CD14-positive monocyte (primary cell): ENCODE measurements around the gene RBMS3. TPM values are rescaled to one million over a fixed set of nuclear protein-coding genes. Genes with fewer than 3 reads are reported as not detected.

Experiments
- DNase-seq, 3 donors: peaks; one replicate each; pipeline ENCODE4 v3.0.0-alpha.2; 2011 to 2022
- H2AFZ ChIP-seq: 2 replicates; pipeline ENCODE4 v1.6.0; 2012; ENCODE audit warnings: mild to moderate bottlenecking, low read depth, low read length, inconsistent platforms; ENCODE audit not compliant: insufficient read depth, poor library complexity, severe bottlenecking
- H3K27ac ChIP-seq, 2 donors: 1 replicate in 1 of 2; 2 replicates in 1 of 2; pipeline ENCODE4 v1.5.1; 2012 to 2013; ENCODE audit warnings: low read length in 2 of 2, control low read depth in 1 of 2, inconsistent platforms in 1 of 2, low read depth in 1 of 2, mild to moderate bottlenecking in 1 of 2
- H3K27me3 ChIP-seq, 2 donors: one replicate each; pipeline versions ENCODE4 v1.6.0 to v1.6.1; 2011 to 2013; ENCODE audit warnings: low read length in 2 of 2; ENCODE audit not compliant: control insufficient read depth in 2 of 2, insufficient read depth in 2 of 2
- H3K36me3 ChIP-seq, 2 donors: replicated peaks in 1 of 2; 1 replicate in 1 of 2; 2 replicates in 1 of 2; pipeline versions ENCODE4 v1.5.1 to v1.6.1; 2012 to 2013; ENCODE audit warnings: low read length in 2 of 2, control low read depth in 1 of 2, inconsistent platforms in 1 of 2, mild to moderate bottlenecking in 1 of 2; ENCODE audit not compliant: insufficient read depth in 2 of 2, control insufficient read depth in 1 of 2
- H3K4me1 ChIP-seq, 2 donors: 1 replicate in 1 of 2; 2 replicates in 1 of 2; pipeline versions ENCODE4 v1.5.1 to v1.6.1; 2012 to 2013; ENCODE audit warnings: low read length in 2 of 2, control low read depth in 1 of 2, inconsistent platforms in 1 of 2, mild to moderate bottlenecking in 1 of 2, moderate library complexity in 1 of 2; ENCODE audit not compliant: insufficient read depth in 2 of 2, control insufficient read depth in 1 of 2
- H3K4me2 ChIP-seq: replicated peaks from 2 replicates; pipeline ENCODE3; 2012; ENCODE audit warnings: low read length, moderate library complexity, mild to moderate bottlenecking; ENCODE audit not compliant: poor library complexity, severe bottlenecking; ENCODE audit errors: extremely low read depth
- H3K4me3 ChIP-seq, 3 experiments: fragments of 200-600 bp in 1 of 3; sonication (generic) in 1 of 3; replicated peaks in 1 of 3; 1 replicate in 2 of 3; 2 replicates in 1 of 3; pipeline ENCODE4 v1.5.1; 2011 to 2013; ENCODE audit warnings: low read length in 3 of 3, mild to moderate bottlenecking in 3 of 3, control low read depth in 2 of 3, low read depth in 2 of 3, inconsistent platforms in 1 of 3, moderate library complexity in 1 of 3
- H3K79me2 ChIP-seq: 2 replicates; pipeline ENCODE4 v1.6.0; 2012; ENCODE audit warnings: mild to moderate bottlenecking, control low read depth, inconsistent platforms, low read length, moderate library complexity; ENCODE audit not compliant: insufficient read depth
- H3K9ac ChIP-seq: 2 replicates; pipeline ENCODE4 v1.6.0; 2017; ENCODE audit warnings: low read length, mild to moderate bottlenecking; ENCODE audit not compliant: insufficient read depth, poor library complexity, severe bottlenecking
- H3K9me3 ChIP-seq, 2 donors: replicated peaks in 1 of 2; 1 replicate in 1 of 2; 2 replicates in 1 of 2; pipeline versions ENCODE4 v1.5.1 to v1.6.1; 2012 to 2013; ENCODE audit warnings: low read length in 2 of 2, control low read depth in 1 of 2; ENCODE audit not compliant: control insufficient read depth in 1 of 2, insufficient read depth in 1 of 2
- H4K20me1 ChIP-seq: 2 replicates; pipeline ENCODE4 v1.6.0; 2012; ENCODE audit warnings: mild to moderate bottlenecking, low read length, control low read depth, moderate library complexity; ENCODE audit not compliant: insufficient read depth
- H3K27ac Mint-ChIP-seq, 7 donors: one replicate each; pipeline ENCODE4 v1.8.0; 2020; ENCODE audit warnings: mild to moderate bottlenecking in 7 of 7, mixed read lengths in 7 of 7, moderate library complexity in 6 of 7, inconsistent platforms in 2 of 7
- H3K27me3 Mint-ChIP-seq, 3 donors: one replicate each; pipeline ENCODE4 v1.8.0; 2021 to 2022; ENCODE audit warnings: low read depth in 3 of 3, mild to moderate bottlenecking in 3 of 3, mixed read lengths in 3 of 3, moderate library complexity in 3 of 3, inconsistent platforms in 1 of 3
- H3K36me3 Mint-ChIP-seq, 2 donors: one replicate each; pipeline ENCODE4 v1.8.0; 2020; ENCODE audit warnings: mixed read lengths in 2 of 2, inconsistent platforms in 1 of 2, mild to moderate bottlenecking in 1 of 2
- H3K4me1 Mint-ChIP-seq: one replicate; pipeline ENCODE4 v1.8.0; 2020; ENCODE audit warnings: mild to moderate bottlenecking, mixed read lengths
- H3K4me3 Mint-ChIP-seq, 2 donors: one replicate each; pipeline ENCODE4 v1.8.0; 2020; ENCODE audit warnings: mild to moderate bottlenecking in 2 of 2, mixed read lengths in 2 of 2, moderate library complexity in 1 of 2
- H3K9me3 Mint-ChIP-seq, 7 donors: one replicate each; pipeline ENCODE4 v1.8.0; 2020 to 2022; ENCODE audit warnings: mixed read lengths in 7 of 7, mild to moderate bottlenecking in 6 of 7, moderate library complexity in 6 of 7, inconsistent platforms in 2 of 7
- CTCF ChIP-seq: fragments of 200-600 bp; IDR thresholded peaks from one replicate; pipeline ENCODE4 v1.8.0; 2022; ENCODE audit warnings: antibody characterized with exemption, mild to moderate bottlenecking
- WGBS: methylation state at CpG from one replicate; pipeline ENCODE4 v1.1.5; 2013; ENCODE audit warnings: missing lambda C conversion rate; ENCODE audit not compliant: insufficient coverage; 5-methylcytosine and 5-hydroxymethylcytosine counted together
- intact Hi-C, 2 donors: fragments of 100-400 bp; cut with micrococcal nuclease; formaldehyde crosslinking; loops; one replicate each; pipeline versions ENCODE4 v1.15.0 to v1.15.1; 2023
- polyA plus RNA-seq, 3 donors: library from polyadenylated mRNA; depleted of rRNA in 1 of 3; unstranded in 2 of 3; stranded (reverse) in 1 of 3; fragments of 300-500 nt in 2 of 3; fragments of >200 nt in 1 of 3; fragmentation: Illumina TruSeq in 2 of 3; gene quantifications; 1 replicate in 2 of 3; 2 replicates in 1 of 3; pipeline ENCODE4 v1.2.3, GENCODE V29; 2012 to 2021

Gene RBMS3
- polyA plus RNA-seq, 3 donors = not detected

GRCh38 chr3:29610781-29611180 lies 329.9 kb downstream of the RBMS3 start:
- H3K9me3 ChIP-seq = no peaks in the 10 kb centered on the region
- TF ChIP-seq CTCF = no peak
- no peaks in the 10 kb centered on the region for H4K20me1 ChIP-seq
- H3K79me2 ChIP-seq = no peaks in the 10 kb centered on the region
- no peaks in the 10 kb centered on the region for H3K27me3 Mint-ChIP-seq
- H3K36me3 Mint-ChIP-seq = no peaks in the 10 kb centered on the region
- intact Hi-C loops = no loop called here
- H3K27me3 ChIP-seq = no peaks in the 10 kb centered on the region
- no peak overlapping the region for H3K9ac ChIP-seq
- H3K27ac Mint-ChIP-seq = no peak overlapping the region
- no peak overlapping the region for H3K4me3 ChIP-seq
- H3K36me3 ChIP-seq = no peaks in the 10 kb centered on the region
- peaks cover 0 to 2% (median 0%) of the 10 kb centered on the region in 7 donors for H3K9me3 Mint-ChIP-seq
- no peak overlapping the region for H2AFZ ChIP-seq
- no peak overlapping the region for H3K4me3 Mint-ChIP-seq
- DNase-seq = no peak
- H3K27ac ChIP-seq = no peak overlapping the region
- no peaks in the 10 kb centered on the region for H3K4me1 ChIP-seq
- H3K4me2 ChIP-seq = no peak overlapping the region
- peaks cover under 1% of the 10 kb centered on the region for H3K4me1 Mint-ChIP-seq

- no peaks in the 10 kb centered on the region for H3K79me2 ChIP-seq
- Mint-ChIP-seq H3K36me3 (no peaks in the 10 kb centered on the region), H3K4me1 (peaks cover 2% of the 10 kb centered on the region), H3K9me3 (peaks cover 0 to 4% (median 2%) of the 10 kb centered on the region in 7 donors), H3K4me3 (no peak overlapping the region), H3K27ac (no peak overlapping the region), H3K27me3 (no peaks in the 10 kb centered on the region)
- H4K20me1 ChIP-seq = no peaks in the 10 kb centered on the region
- no CpG with 5 or more reads among the region's 4 CpGs for WGBS
- TF ChIP-seq CTCF = no peak
- H3K27me3 ChIP-seq = no peaks in the 10 kb centered on the region
- H3K9ac ChIP-seq = no peak overlapping the region
- H3K4me3 ChIP-seq = no peak overlapping the region
- no peaks in the 10 kb centered on the region for H3K4me1 ChIP-seq
- no peak overlapping the region for H2AFZ ChIP-seq
- H3K4me2 ChIP-seq = no peak overlapping the region
- no peak for DNase-seq
- H3K9me3 ChIP-seq = no peaks in the 10 kb centered on the region
- no peak overlapping the region for H3K27ac ChIP-seq
- intact Hi-C loops = no loop called here
- no peaks in the 10 kb centered on the region for H3K36me3 ChIP-seq
Observed at GRCh38 chr3:29611252-29611651, 330.4 kb downstream of the RBMS3 start.
